HL-60 (cell line): ENCODE data around the gene FHIT.

Source experiments
- CTCF ChIP-seq: IDR thresholded peaks from one replicate; pipeline ENCODE4 v1.5.1; 2011; ENCODE audit warnings: low read length, control low read depth, inconsistent platforms; ENCODE audit not compliant: insufficient read depth
- GABPA ChIP-seq: IDR thresholded peaks from 2 replicates; pipeline ENCODE4 v1.6.1; 2012; ENCODE audit warnings: low read depth
- POLR2AphosphoS5 ChIP-seq: IDR thresholded peaks from 2 replicates; pipeline ENCODE4 v1.6.1; 2012; ENCODE audit warnings: low read depth
- REST ChIP-seq: IDR thresholded peaks from 2 replicates; pipeline ENCODE4 v1.6.1; 2012; ENCODE audit warnings: low read depth; ENCODE audit not compliant: insufficient replicate concordance
- SPI1 ChIP-seq: IDR thresholded peaks from 2 replicates; pipeline ENCODE4 v1.6.1; 2012; ENCODE audit warnings: low read depth, mild to moderate bottlenecking, borderline replicate concordance

DNA sequence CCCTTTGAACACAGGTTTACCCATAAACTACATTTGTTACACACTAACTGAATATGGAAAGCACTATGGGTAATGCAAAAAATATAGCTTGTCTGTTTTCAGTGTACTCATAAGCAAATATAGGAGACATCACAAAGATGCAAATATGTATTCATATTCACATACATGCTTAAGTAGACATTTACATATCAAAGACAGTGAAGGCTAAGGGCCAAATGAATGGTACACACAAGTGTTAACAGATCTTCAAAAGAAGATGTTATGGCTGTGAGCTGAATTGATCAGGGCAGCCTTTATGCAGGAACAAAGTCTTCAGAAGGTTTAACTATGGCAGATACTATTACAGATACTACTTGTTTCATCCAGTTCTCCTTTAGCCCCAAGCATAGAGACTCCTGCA is 384.1 kb downstream of the FHIT start:
- TF ChIP-seq CTCF (no peak), REST (no peak), SPI1 (no peak), POLR2AphosphoS5 (no peak), GABPA (no peak)
